Measurements from ENCODE around the gene MOB4.
A peak's percentile ranks its signal among the peaks of the same experiment; 100 is the strongest.

The MOB4 gene

GRCh38 chr2:197596766-197597165 lies 80.9 kb downstream of the MOB4 start:
- no peak for DNase-seq

- DNase-seq, result no peak
Measured at GRCh38 chr2:197597166-197597565, 81.3 kb downstream of the MOB4 start.

GRCh38 chr2:197598450-197598849 lies 82.6 kb downstream of the MOB4 start:
- no peak for DNase-seq

GRCh38 chr2:197599285-197599965 lies 83.6 kb downstream of the MOB4 start:
- DNase-seq, result peak; percentile 38 to 70

GRCh38 chr2:197600306-197600705 lies 84.4 kb downstream of the MOB4 start:
- no peak for DNase-seq

GRCh38 chr2:197601726-197602125 lies 85.9 kb downstream of the MOB4 start:
- DNase-seq, result no peak

Data from inflammatory macrophage treated with lipopolysaccharide for 1 hour (primary cell).